Peyer's patch (tissue), 4 donors: ENCODE results near the gene IAH1.

ENCODE experiments used
- POLR2A ChIP-seq, 2 donors: fragments of 450-650 bp; IDR thresholded peaks; one replicate each; pipeline ENCODE4 v1.5.1; 2017; ENCODE audit warnings: antibody characterized with exemption in 2 of 2, mild to moderate bottlenecking in 2 of 2, moderate library complexity in 2 of 2
- TF ChIP-seq, protein P1 (sequence below), 6 experiments: fragments of 450-650 bp in 4 of 6; fragments of 200-600 bp in 2 of 6; sonication (generic) in 1 of 6; IDR thresholded peaks; one replicate each; pipeline ENCODE4 v1.5.1; 2017 to 2019; ENCODE audit warnings: antibody characterized with exemption in 6 of 6, mild to moderate bottlenecking in 3 of 6, moderate library complexity in 1 of 6

DNA sequence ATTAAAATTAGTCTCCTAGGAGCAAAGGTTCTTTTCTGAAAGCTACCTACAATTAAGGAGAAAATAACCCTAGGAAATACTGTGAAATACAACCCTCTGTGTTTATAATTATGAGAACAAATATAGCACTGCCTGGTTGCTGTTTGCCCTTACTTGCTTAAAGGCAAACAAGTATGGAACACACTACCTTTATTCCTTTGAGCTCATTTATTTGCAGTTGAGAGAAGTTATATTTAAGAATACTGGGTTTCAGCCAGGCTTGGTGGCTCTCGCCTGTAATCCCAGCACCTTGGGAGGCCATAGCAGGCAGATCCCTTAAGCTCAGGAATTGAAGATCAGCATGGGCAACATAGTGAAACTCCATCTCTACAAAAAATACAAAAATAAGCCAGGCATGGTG, 23.1 kb upstream of the IAH1 start:
- TF ChIP-seq POLR2A (IDR thresholded peaks at IDR 0.05), result no peak
- TF ChIP-seq, protein P1, sequence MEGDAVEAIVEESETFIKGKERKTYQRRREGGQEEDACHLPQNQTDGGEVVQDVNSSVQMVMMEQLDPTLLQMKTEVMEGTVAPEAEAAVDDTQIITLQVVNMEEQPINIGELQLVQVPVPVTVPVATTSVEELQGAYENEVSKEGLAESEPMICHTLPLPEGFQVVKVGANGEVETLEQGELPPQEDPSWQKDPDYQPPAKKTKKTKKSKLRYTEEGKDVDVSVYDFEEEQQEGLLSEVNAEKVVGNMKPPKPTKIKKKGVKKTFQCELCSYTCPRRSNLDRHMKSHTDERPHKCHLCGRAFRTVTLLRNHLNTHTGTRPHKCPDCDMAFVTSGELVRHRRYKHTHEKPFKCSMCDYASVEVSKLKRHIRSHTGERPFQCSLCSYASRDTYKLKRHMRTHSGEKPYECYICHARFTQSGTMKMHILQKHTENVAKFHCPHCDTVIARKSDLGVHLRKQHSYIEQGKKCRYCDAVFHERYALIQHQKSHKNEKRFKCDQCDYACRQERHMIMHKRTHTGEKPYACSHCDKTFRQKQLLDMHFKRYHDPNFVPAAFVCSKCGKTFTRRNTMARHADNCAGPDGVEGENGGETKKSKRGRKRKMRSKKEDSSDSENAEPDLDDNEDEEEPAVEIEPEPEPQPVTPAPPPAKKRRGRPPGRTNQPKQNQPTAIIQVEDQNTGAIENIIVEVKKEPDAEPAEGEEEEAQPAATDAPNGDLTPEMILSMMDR (IDR thresholded peaks at IDR 0.05), result no peak
